HG03095 (cell line): ENCODE data around the gene POLN.

Experiments used
- ATAC-seq: cut with Tn5 transposase; IDR thresholded peaks from one replicate; pipeline ENCODE4 v1.9.1; 2021; ENCODE audit warnings: moderate library complexity; ENCODE audit not compliant: unreplicated experiment

Gene POLN

GRCh38 chr4:2062808-2063524, 179.0 kb downstream of the POLN start:
- ATAC-seq, result no peak

- no peak for ATAC-seq
These were observed 179.6 kb downstream of the POLN start for GRCh38 chr4:2062168-2062807.

- ATAC-seq, result no peak
These were observed 180.5 kb downstream of the POLN start for GRCh38 chr4:2061186-2062131.

- ATAC-seq, result no peak
These were observed 181.2 kb downstream of the POLN start for GRCh38 chr4:2060611-2061185.

- ATAC-seq, result no peak
These were observed 182.0 kb downstream of the POLN start for GRCh38 chr4:2059726-2060602.

GRCh38 chr4:2059046-2059725, 182.7 kb downstream of the POLN start, which contains the start of gene NAT8L:
TSS of gene NAT8L (plus strand) at chr4:2059327. CDS start at chr4:2059512, 185 bp downstream.
- no peak for ATAC-seq

- ATAC-seq, result no peak
These were observed 183.5 kb downstream of the POLN start for GRCh38 chr4:2058264-2059045.

GRCh38 chr4:2057382-2058065, 184.4 kb downstream of the POLN start:
- ATAC-seq, result no peak

- ATAC-seq, result no peak
These were observed 187.7 kb downstream of the POLN start for GRCh38 chr4:2054217-2054616.

GRCh38 chr4:2051086-2051485, 190.8 kb downstream of the POLN start:
- ATAC-seq, result no peak

GRCh38 chr4:2049811-2050210, 192.1 kb downstream of the POLN start:
- ATAC-seq, result no peak

- ATAC-seq, result no peak
These were observed 192.5 kb downstream of the POLN start for GRCh38 chr4:2049381-2049780.

- no peak for ATAC-seq
These were observed 193.1 kb downstream of the POLN start for GRCh38 chr4:2048831-2049230.

GRCh38 chr4:2047781-2048581, 193.9 kb downstream of the POLN start:
- no peak for ATAC-seq

- no peak for ATAC-seq
These were observed 194.8 kb downstream of the POLN start for GRCh38 chr4:2047031-2047660.

GRCh38 chr4:2046031-2046961, 195.6 kb downstream of the POLN start:
- no peak for ATAC-seq
